Jurkat, Clone E6-1 (cell line): ENCODE results near the gene HIC2.
A peak's percentile ranks its signal among the peaks of the same experiment; 100 is the strongest.
"Not testable (repeated sequence)": the region's sequence is repeated elsewhere in the genome, so short reads cannot be mapped to it uniquely, and the experiment has no call there.

ENCODE experiments used
- DNase-seq: peaks from one replicate; pipeline ENCODE4 v3.0.0-alpha.2; 2011; ENCODE audit warnings: low read depth, low spot score
- H3K4me3 ChIP-seq: 2 replicates; pipeline ENCODE4 v1.5.1; 2011; ENCODE audit warnings: mild to moderate bottlenecking, low read length, control low read depth, moderate library complexity

Gene HIC2

GRCh38 chr22:21447694-21448402 lies 30.7 kb downstream of the HIC2 start:
- DNase-seq: no peak

GRCh38 chr22:21448627-21449416 lies 31.7 kb downstream of the HIC2 start:
- DNase-seq: no peak
- no peak overlapping the region for H3K4me3 ChIP-seq

More at GRCh38 chr22:21447694-21448402, 30.7 kb downstream of the HIC2 start:
- H3K4me3 ChIP-seq: no peak overlapping the region

- no peak overlapping the region for H3K4me3 ChIP-seq
- DNase-seq: no peak
Observed at GRCh38 chr22:21449531-21450319, 32.6 kb downstream of the HIC2 start.

- DNase-seq: no peak
- H3K4me3 ChIP-seq: no peak overlapping the region
Observed at GRCh38 chr22:21450320-21450831, 33.2 kb downstream of the HIC2 start.

GRCh38 chr22:21450858-21451353 lies 33.7 kb downstream of the HIC2 start:
- H3K4me3 ChIP-seq: no peak overlapping the region
- DNase-seq: no peak

- no peak overlapping the region for H3K4me3 ChIP-seq
- no peak for DNase-seq
Observed at GRCh38 chr22:21451545-21452520, 34.7 kb downstream of the HIC2 start.

GRCh38 chr22:21452666-21453065 lies 35.5 kb downstream of the HIC2 start:
- not testable (repeated sequence) for H3K4me3 ChIP-seq, DNase-seq

GRCh38 chr22:21454998-21455333 lies 37.8 kb downstream of the HIC2 start:
- not testable (repeated sequence) for DNase-seq, H3K4me3 ChIP-seq

GRCh38 chr22:21455334-21456089 lies 38.3 kb downstream of the HIC2 start:
- H3K4me3 ChIP-seq: no peak overlapping the region
- no peak for DNase-seq

GRCh38 chr22:21457023-21457787 lies 40.0 kb downstream of the HIC2 start:
- DNase-seq: no peak
- no peak overlapping the region for H3K4me3 ChIP-seq

- not testable (repeated sequence) for H3K4me3 ChIP-seq, DNase-seq
Observed at GRCh38 chr22:21462672-21463071, 45.5 kb downstream of the HIC2 start.

GRCh38 chr22:21467337-21468193 lies 50.4 kb downstream of the HIC2 start, which contains the start of gene TMEM191C:
TSS of gene TMEM191C (plus strand) at chr22:21467387. CDS start at chr22:21467460, 73 bp downstream.
- DNase-seq: not testable (repeated sequence)
- H3K4me3 ChIP-seq: peak within 1 kb of the TSS; percentile 43

- DNase-seq: peak; percentile 90
- H3K4me3 ChIP-seq: peak overlapping the region; percentile 43
Observed at GRCh38 chr22:21468194-21469096, 51.3 kb downstream of the HIC2 start.

GRCh38 chr22:21469097-21469994 lies 52.2 kb downstream of the HIC2 start:
- not testable (repeated sequence) for DNase-seq, H3K4me3 ChIP-seq
